Lung (tissue), 12 donors: ENCODE measurements around the gene TMCO2. TPM values are rescaled to one million over a fixed set of nuclear protein-coding genes. Genes with fewer than 3 reads are reported as not detected.
"Not testable (repeated sequence)": the region's sequence is repeated elsewhere in the genome, so short reads cannot be mapped to it uniquely, and the experiment has no call there.

Experiments used
- ATAC-seq: fragments of 200-7000 bp; cut with Tn5 transposase; one replicate; pipeline ENCODE4 v1.9.1; 2020; ENCODE audit warnings: moderate number of reproducible peaks; ENCODE audit not compliant: insufficient read depth, low FRiP score
- DNase-seq, 3 donors: peaks; one replicate each; pipeline ENCODE4 v3.0.0-alpha.2; 2013 to 2017
- H3K27ac ChIP-seq, 2 donors: one replicate each; pipeline ENCODE4 v1.5.1; 2013; ENCODE audit warnings: mild to moderate bottlenecking in 2 of 2, moderate library complexity in 2 of 2, control low read depth in 1 of 2, inconsistent platforms in 1 of 2, low read depth in 1 of 2, low read length in 1 of 2
- H3K27me3 ChIP-seq, 3 donors: one replicate each; pipeline ENCODE4 v1.5.1; 2013; ENCODE audit warnings: low read length in 2 of 3; ENCODE audit not compliant: control insufficient read depth in 3 of 3, insufficient read depth in 3 of 3
- H3K36me3 ChIP-seq, 4 donors: one replicate each; pipeline ENCODE4 v1.5.1; 2013; ENCODE audit warnings: low read length in 4 of 4, mild to moderate bottlenecking in 1 of 4, moderate library complexity in 1 of 4; ENCODE audit not compliant: control insufficient read depth in 4 of 4, insufficient read depth in 4 of 4
- H3K4me1 ChIP-seq, 5 donors: one replicate each; pipeline ENCODE4 v1.5.1; 2013; ENCODE audit warnings: low read length in 5 of 5, mild to moderate bottlenecking in 2 of 5, moderate library complexity in 1 of 5; ENCODE audit not compliant: control insufficient read depth in 5 of 5, insufficient read depth in 5 of 5
- H3K4me3 ChIP-seq: one replicate; pipeline ENCODE4 v1.5.1; 2013; ENCODE audit warnings: mild to moderate bottlenecking, control low read depth, moderate library complexity
- H3K9ac ChIP-seq, 2 donors: one replicate each; pipeline ENCODE4 v1.5.1; 2013; ENCODE audit warnings: low read length in 2 of 2, control low read depth in 1 of 2; ENCODE audit not compliant: insufficient read depth in 1 of 2
- H3K9me3 ChIP-seq, 4 donors: one replicate each; pipeline ENCODE4 v1.5.1; 2013; ENCODE audit warnings: low read length in 3 of 4, mild to moderate bottlenecking in 1 of 4, moderate library complexity in 1 of 4; ENCODE audit not compliant: control insufficient read depth in 4 of 4, insufficient read depth in 3 of 4
- CTCF ChIP-seq: IDR thresholded peaks from 2 replicates; pipeline ENCODE4 v1.5.1; 2012; ENCODE audit warnings: mild to moderate bottlenecking; ENCODE audit errors: control extremely low read depth, extremely low read depth
- WGBS, 2 donors: extraction: QIAGEN DNeasy Blood & Tissue Kit; methylation state at CpG; one replicate each; pipeline ENCODE4 v1.1.7; 2013; 5-methylcytosine and 5-hydroxymethylcytosine counted together
- polyA plus RNA-seq, 2 donors: library from polyadenylated mRNA; stranded (reverse); fragments of 200-250 nt; gene quantifications; one replicate each; pipeline ENCODE4 v1.2.1, GENCODE V29; 2013
- total RNA-seq, 2 donors: library from RNA; depleted of rRNA in 1 of 2; stranded (reverse); fragments of >200 nt in 1 of 2; gene quantifications; one replicate each; pipeline ENCODE4 v1.2.1, GENCODE V29; 2014 to 2021
- donor health status: control.
- donor health status: control.
- donor health status: Bipolar disorder and iron deficiency.
- donor health status: healthy.
- donor health status: DM: yes; HTN: yes; CAD: no.

TMCO2 gene
- total and polyA plus RNA-seq, 4 donors: not detected

GRCh38 chr1:40210511-40211204, 37.1 kb upstream of the TMCO2 start:
- no peaks in the 10 kb centered on the region for H3K9me3 ChIP-seq
- DNase-seq (no peak), ATAC-seq (no peak)
- WGBS, 2 donors: 82 to 84% methylated on average over 3 of the region's 3 CpGs
- no peak overlapping the region for H3K9ac ChIP-seq
- no peak overlapping the region for H3K27ac ChIP-seq
- no peak for TF ChIP-seq CTCF
- H3K4me3 ChIP-seq: no peak overlapping the region
- H3K27me3 ChIP-seq: no peaks in the 10 kb centered on the region
- peaks cover 0 to 29% (median 4%) of the 10 kb centered on the region in 4 donors for H3K36me3 ChIP-seq
- H3K4me1 ChIP-seq: peaks cover 0 to 4% (median 0%) of the 10 kb centered on the region in 5 donors

GRCh38 chr1:40218333-40218732, 29.4 kb upstream of the TMCO2 start:
- H3K9me3 ChIP-seq: no peaks in the 10 kb centered on the region
- H3K36me3 ChIP-seq: peaks cover 0 to 9% (median 3%) of the 10 kb centered on the region in 4 donors
- TF ChIP-seq CTCF: no peak
- H3K4me3 ChIP-seq: no peak overlapping the region
- H3K4me1 ChIP-seq: no peaks in the 10 kb centered on the region
- ATAC-seq (no peak), DNase-seq (no peak)
- no peak overlapping the region for H3K9ac ChIP-seq
- H3K27me3 ChIP-seq: no peaks in the 10 kb centered on the region
- no peak overlapping the region for H3K27ac ChIP-seq
- 97 to 98% methylated on average over 5 of the region's 5 CpGs for WGBS, 2 donors

GRCh38 chr1:40221471-40221905, 26.2 kb upstream of the TMCO2 start:
- not testable (repeated sequence) for H3K27ac ChIP-seq, H3K4me1 ChIP-seq, H3K9ac ChIP-seq, DNase-seq, ATAC-seq, H3K9me3 ChIP-seq, H3K27me3 ChIP-seq, H3K36me3 ChIP-seq, H3K4me3 ChIP-seq
- WGBS, 2 donors: 96 to 99% methylated on average over 18 of the region's 18 CpGs

GRCh38 chr1:40221977-40222772, 25.6 kb upstream of the TMCO2 start:
- no peak overlapping the region for H3K9ac ChIP-seq
- no peak for TF ChIP-seq CTCF
- 76 to 84% methylated on average over 3 of the region's 3 CpGs for WGBS, 2 donors
- H3K4me3 ChIP-seq: no peak overlapping the region
- H3K27me3 ChIP-seq: no peaks in the 10 kb centered on the region
- no peak for DNase-seq
- H3K4me1 ChIP-seq: no peaks in the 10 kb centered on the region
- no peak overlapping the region for H3K27ac ChIP-seq
- H3K9me3 ChIP-seq: no peaks in the 10 kb centered on the region
- ATAC-seq: no peak
- H3K36me3 ChIP-seq: peaks cover 3 to 6% (median 4%) of the 10 kb centered on the region in 4 donors
